HepG2 (cell line): Measurements from ENCODE around the gene PNLIPRP2.

Source experiments
- EHMT2 ChIP-seq: fragments of 200-600 bp; sonication (generic); IDR thresholded peaks from 2 replicates; pipeline ENCODE4 v1.7.0; 2017; ENCODE audit warnings: antibody characterized with exemption, low read depth, low read length, borderline replicate concordance
- FOXP1 ChIP-seq, 2 experiments: fragments of 450-650 bp in 1 of 2; IDR thresholded peaks; 2 replicates each; pipeline ENCODE4 v1.6.1; 2017 to 2018; ENCODE audit warnings: antibody characterized with exemption in 1 of 2
- HNF4A ChIP-seq: sonication (generic); formaldehyde crosslinking; IDR thresholded peaks from 2 replicates; pipeline ENCODE4 v1.4.0; 2020; ENCODE audit warnings: missing genetic modification reagents
- NKX3-1 ChIP-seq: sonication (generic); formaldehyde crosslinking; IDR thresholded peaks from 2 replicates; pipeline ENCODE4 v1.5.0; 2020; ENCODE audit warnings: missing genetic modification reagents
- POLR2AphosphoS5 ChIP-seq: IDR thresholded peaks from 2 replicates; pipeline ENCODE4 v1.6.1; 2012; ENCODE audit warnings: low read depth, low read length
- POLR2G ChIP-seq: fragments of 200-400 bp; formaldehyde crosslinking; IDR thresholded peaks from 2 replicates; pipeline ENCODE4 v1.6.1; 2018; ENCODE audit warnings: mild to moderate bottlenecking, low read depth, low read length, moderate library complexity
- RXRB ChIP-seq: IDR thresholded peaks from 2 replicates; pipeline ENCODE4 v1.6.1; 2016; ENCODE audit warnings: borderline replicate concordance, missing genetic modification reagents, missing compliant biosample characterization
- SP2 ChIP-seq: sonication (generic); formaldehyde crosslinking; IDR thresholded peaks from 2 replicates; pipeline ENCODE4 v1.5.1; 2020; ENCODE audit warnings: mild to moderate bottlenecking, missing genetic modification reagents
- SPEN ChIP-seq: sonication (generic); formaldehyde crosslinking; IDR thresholded peaks from 2 replicates; pipeline ENCODE4 v1.5.1; 2020; ENCODE audit warnings: low read depth, mild to moderate bottlenecking, missing genetic modification reagents
- ZNF274 ChIP-seq: sonication (generic); formaldehyde crosslinking; IDR thresholded peaks from 2 replicates; pipeline ENCODE4 v1.5.1; 2020; ENCODE audit warnings: mild to moderate bottlenecking, missing genetic modification reagents
- TF ChIP-seq, protein P1 (sequence below): sonication (generic); IDR thresholded peaks from 2 replicates; pipeline ENCODE4 v1.6.1; 2016; ENCODE audit warnings: low read depth, borderline replicate concordance
- TF ChIP-seq, protein P2 (sequence below): sonication (generic); formaldehyde crosslinking; IDR thresholded peaks from 2 replicates; pipeline ENCODE4 v1.5.0; 2020; ENCODE audit warnings: mild to moderate bottlenecking, missing genetic modification reagents, moderate library complexity
- TF ChIP-seq, protein P3 (sequence below), 2 experiments: fragments of 450-650 bp in 1 of 2; sonication (generic) in 1 of 2; formaldehyde crosslinking in 1 of 2; IDR thresholded peaks; 2 replicates each; pipeline versions ENCODE4 v1.6.1 to v1.8.0; 2016 to 2022; ENCODE audit warnings: antibody characterized with exemption in 1 of 2, mild to moderate bottlenecking in 1 of 2, missing genetic modification reagents in 1 of 2
- TF ChIP-seq, protein P4 (sequence below), 2 experiments: sonication (generic) in 1 of 2; formaldehyde crosslinking in 1 of 2; IDR thresholded peaks; 2 replicates each; pipeline versions ENCODE4 v1.5.1 to v1.6.1; 2011 to 2020; ENCODE audit warnings: borderline replicate concordance in 1 of 2, low read depth in 1 of 2, low read length in 1 of 2, mild to moderate bottlenecking in 1 of 2, missing genetic modification reagents in 1 of 2, moderate library complexity in 1 of 2

DNA sequence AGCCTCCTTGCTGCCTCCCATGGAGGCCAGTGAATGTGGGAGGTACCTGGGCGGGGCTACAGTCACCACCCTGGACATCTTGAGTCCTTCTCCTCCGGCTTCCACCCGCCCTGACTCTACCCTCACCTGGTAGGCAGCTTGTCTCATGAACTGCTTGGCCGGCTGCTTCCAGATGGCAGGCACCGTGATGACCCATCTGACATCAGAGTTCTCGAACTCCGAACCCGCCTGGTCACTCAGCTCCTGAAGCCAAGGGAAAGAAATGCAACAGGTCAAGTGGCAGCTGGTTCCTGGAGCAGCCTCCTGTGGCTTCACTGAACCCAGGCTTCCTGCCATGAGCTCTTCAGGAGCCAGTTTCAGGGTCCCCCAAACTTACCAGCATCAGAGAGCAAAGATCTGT is 71.5 kb downstream of the PNLIPRP2 start:
- TF ChIP-seq, protein P1, sequence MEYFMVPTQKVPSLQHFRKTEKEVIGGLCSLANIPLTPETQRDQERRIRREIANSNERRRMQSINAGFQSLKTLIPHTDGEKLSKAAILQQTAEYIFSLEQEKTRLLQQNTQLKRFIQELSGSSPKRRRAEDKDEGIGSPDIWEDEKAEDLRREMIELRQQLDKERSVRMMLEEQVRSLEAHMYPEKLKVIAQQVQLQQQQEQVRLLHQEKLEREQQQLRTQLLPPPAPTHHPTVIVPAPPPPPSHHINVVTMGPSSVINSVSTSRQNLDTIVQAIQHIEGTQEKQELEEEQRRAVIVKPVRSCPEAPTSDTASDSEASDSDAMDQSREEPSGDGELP, result no peak
- TF ChIP-seq, protein P2, sequence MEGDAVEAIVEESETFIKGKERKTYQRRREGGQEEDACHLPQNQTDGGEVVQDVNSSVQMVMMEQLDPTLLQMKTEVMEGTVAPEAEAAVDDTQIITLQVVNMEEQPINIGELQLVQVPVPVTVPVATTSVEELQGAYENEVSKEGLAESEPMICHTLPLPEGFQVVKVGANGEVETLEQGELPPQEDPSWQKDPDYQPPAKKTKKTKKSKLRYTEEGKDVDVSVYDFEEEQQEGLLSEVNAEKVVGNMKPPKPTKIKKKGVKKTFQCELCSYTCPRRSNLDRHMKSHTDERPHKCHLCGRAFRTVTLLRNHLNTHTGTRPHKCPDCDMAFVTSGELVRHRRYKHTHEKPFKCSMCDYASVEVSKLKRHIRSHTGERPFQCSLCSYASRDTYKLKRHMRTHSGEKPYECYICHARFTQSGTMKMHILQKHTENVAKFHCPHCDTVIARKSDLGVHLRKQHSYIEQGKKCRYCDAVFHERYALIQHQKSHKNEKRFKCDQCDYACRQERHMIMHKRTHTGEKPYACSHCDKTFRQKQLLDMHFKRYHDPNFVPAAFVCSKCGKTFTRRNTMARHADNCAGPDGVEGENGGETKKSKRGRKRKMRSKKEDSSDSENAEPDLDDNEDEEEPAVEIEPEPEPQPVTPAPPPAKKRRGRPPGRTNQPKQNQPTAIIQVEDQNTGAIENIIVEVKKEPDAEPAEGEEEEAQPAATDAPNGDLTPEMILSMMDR (CRISPR knock-in tag), result no peak
- no peak for TF ChIP-seq POLR2AphosphoS5
- TF ChIP-seq SPEN, result no peak
- no peak for TF ChIP-seq RXRB
- TF ChIP-seq, protein P3, sequence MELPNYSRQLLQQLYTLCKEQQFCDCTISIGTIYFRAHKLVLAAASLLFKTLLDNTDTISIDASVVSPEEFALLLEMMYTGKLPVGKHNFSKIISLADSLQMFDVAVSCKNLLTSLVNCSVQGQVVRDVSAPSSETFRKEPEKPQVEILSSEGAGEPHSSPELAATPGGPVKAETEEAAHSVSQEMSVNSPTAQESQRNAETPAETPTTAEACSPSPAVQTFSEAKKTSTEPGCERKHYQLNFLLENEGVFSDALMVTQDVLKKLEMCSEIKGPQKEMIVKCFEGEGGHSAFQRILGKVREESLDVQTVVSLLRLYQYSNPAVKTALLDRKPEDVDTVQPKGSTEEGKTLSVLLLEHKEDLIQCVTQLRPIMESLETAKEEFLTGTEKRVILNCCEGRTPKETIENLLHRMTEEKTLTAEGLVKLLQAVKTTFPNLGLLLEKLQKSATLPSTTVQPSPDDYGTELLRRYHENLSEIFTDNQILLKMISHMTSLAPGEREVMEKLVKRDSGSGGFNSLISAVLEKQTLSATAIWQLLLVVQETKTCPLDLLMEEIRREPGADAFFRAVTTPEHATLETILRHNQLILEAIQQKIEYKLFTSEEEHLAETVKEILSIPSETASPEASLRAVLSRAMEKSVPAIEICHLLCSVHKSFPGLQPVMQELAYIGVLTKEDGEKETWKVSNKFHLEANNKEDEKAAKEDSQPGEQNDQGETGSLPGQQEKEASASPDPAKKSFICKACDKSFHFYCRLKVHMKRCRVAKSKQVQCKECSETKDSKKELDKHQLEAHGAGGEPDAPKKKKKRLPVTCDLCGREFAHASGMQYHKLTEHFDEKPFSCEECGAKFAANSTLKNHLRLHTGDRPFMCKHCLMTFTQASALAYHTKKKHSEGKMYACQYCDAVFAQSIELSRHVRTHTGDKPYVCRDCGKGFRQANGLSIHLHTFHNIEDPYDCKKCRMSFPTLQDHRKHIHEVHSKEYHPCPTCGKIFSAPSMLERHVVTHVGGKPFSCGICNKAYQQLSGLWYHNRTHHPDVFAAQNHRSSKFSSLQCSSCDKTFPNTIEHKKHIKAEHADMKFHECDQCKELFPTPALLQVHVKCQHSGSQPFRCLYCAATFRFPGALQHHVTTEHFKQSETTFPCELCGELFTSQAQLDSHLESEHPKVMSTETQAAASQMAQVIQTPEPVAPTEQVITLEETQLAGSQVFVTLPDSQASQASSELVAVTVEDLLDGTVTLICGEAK (IDR thresholded peaks at IDR 0.05), result no peak
- TF ChIP-seq, protein P3 (CRISPR knock-in tag; IDR thresholded peaks at IDR 0.05), result no peak
- TF ChIP-seq NKX3-1 (CRISPR knock-in tag), result no peak
- no peak for TF ChIP-seq SP2 (CRISPR knock-in tag)
- TF ChIP-seq, protein P4, sequence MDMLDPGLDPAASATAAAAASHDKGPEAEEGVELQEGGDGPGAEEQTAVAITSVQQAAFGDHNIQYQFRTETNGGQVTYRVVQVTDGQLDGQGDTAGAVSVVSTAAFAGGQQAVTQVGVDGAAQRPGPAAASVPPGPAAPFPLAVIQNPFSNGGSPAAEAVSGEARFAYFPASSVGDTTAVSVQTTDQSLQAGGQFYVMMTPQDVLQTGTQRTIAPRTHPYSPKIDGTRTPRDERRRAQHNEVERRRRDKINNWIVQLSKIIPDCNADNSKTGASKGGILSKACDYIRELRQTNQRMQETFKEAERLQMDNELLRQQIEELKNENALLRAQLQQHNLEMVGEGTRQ (IDR thresholded peaks at IDR 0.05; ENCODE audit: low read depth, low read length), result no peak
- TF ChIP-seq, protein P4 (CRISPR knock-in tag; IDR thresholded peaks at IDR 0.05; ENCODE audit: borderline replicate concordance), result no peak
- TF ChIP-seq ZNF274, result no peak
- no peak for TF ChIP-seq EHMT2
- TF ChIP-seq POLR2G, result no peak
- no peak for TF ChIP-seq HNF4A (CRISPR knock-in tag)
- TF ChIP-seq FOXP1 (IDR thresholded peaks at IDR 0.05), result no peak
- TF ChIP-seq FOXP1 (CRISPR knock-in tag; IDR thresholded peaks at IDR 0.05), result no peak
